OCI-LY3 (cell line): Measurements from ENCODE around the gene CCDC28B.

Experiments used
- EZH2phosphoT487 ChIP-seq: fragments of 200-600 bp; shearing (Covaris generic); IDR thresholded peaks from 2 replicates; pipeline ENCODE4 v1.6.1; 2018; ENCODE audit warnings: antibody characterized with exemption, mixed run types, low read depth
- TF ChIP-seq, protein P1 (sequence below): fragments of 200-600, 300-600 bp; sonication (generic); IDR thresholded peaks from 2 replicates; pipeline ENCODE4 v1.5.1; 2014; ENCODE audit warnings: antibody characterized with exemption, low read length, low read depth

- TF ChIP-seq, protein P1, sequence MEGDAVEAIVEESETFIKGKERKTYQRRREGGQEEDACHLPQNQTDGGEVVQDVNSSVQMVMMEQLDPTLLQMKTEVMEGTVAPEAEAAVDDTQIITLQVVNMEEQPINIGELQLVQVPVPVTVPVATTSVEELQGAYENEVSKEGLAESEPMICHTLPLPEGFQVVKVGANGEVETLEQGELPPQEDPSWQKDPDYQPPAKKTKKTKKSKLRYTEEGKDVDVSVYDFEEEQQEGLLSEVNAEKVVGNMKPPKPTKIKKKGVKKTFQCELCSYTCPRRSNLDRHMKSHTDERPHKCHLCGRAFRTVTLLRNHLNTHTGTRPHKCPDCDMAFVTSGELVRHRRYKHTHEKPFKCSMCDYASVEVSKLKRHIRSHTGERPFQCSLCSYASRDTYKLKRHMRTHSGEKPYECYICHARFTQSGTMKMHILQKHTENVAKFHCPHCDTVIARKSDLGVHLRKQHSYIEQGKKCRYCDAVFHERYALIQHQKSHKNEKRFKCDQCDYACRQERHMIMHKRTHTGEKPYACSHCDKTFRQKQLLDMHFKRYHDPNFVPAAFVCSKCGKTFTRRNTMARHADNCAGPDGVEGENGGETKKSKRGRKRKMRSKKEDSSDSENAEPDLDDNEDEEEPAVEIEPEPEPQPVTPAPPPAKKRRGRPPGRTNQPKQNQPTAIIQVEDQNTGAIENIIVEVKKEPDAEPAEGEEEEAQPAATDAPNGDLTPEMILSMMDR, result no peak
- TF ChIP-seq EZH2phosphoT487, result no peak
These were observed 8.0 kb upstream of the CCDC28B start for GRCh38 chr1:32192220-32192948.
